NB4 (cell line): ENCODE data around the gene BLOC1S1.

Source experiments
- DNase-seq: peaks from one replicate; pipeline ENCODE4 v3.0.0; 2010; ENCODE audit warnings: low read depth
- H3K4me3 ChIP-seq: one replicate; pipeline ENCODE4 v1.5.1; 2011; ENCODE audit warnings: mild to moderate bottlenecking, low read depth, low read length, moderate library complexity
- CTCF ChIP-seq: IDR thresholded peaks from one replicate; pipeline ENCODE4 v1.5.1; 2012; ENCODE audit warnings: low read depth, low read length
- MAX ChIP-seq: IDR thresholded peaks from 2 replicates; pipeline ENCODE4 v1.6.1; 2011; ENCODE audit warnings: low read depth, low read length
- MYC ChIP-seq: IDR thresholded peaks from 2 replicates; pipeline ENCODE4 v1.6.1; 2011; ENCODE audit warnings: low read depth, low read length
- POLR2A ChIP-seq: IDR thresholded peaks from 2 replicates; pipeline ENCODE4 v1.6.1; 2011; ENCODE audit warnings: mild to moderate bottlenecking; ENCODE audit not compliant: insufficient read length; ENCODE audit errors: extremely low read depth

The BLOC1S1 gene

GRCh38 chr12:55698965-55699364 lies 16.9 kb upstream of the BLOC1S1 start:
- TF ChIP-seq MYC (no peak), POLR2A (no peak), CTCF (no peak), MAX (no peak)
- no peak for DNase-seq
- H3K4me3 ChIP-seq = no peak overlapping the region

- H3K4me3 ChIP-seq = no peak overlapping the region
- TF ChIP-seq MAX = no peak
- TF ChIP-seq CTCF = no peak
- no peak for TF ChIP-seq MYC
- no peak for TF ChIP-seq POLR2A
- DNase-seq = no peak
These were observed 16.3 kb upstream of the BLOC1S1 start for GRCh38 chr12:55699471-55700055.

- no peak overlapping the region for H3K4me3 ChIP-seq
- TF ChIP-seq CTCF (no peak), POLR2A (no peak), MAX (peak; percentile 53; the same call in 1 of the 2 replicates), MYC (no peak)
- peak; percentile 76 for DNase-seq
These were observed 15.4 kb upstream of the BLOC1S1 start for GRCh38 chr12:55700255-55701018.

- no peak for TF ChIP-seq POLR2A
- no peak for TF ChIP-seq MYC
- TF ChIP-seq CTCF = no peak
- TF ChIP-seq MAX = no peak
- no peak overlapping the region for H3K4me3 ChIP-seq
These were observed 13.0 kb upstream of the BLOC1S1 start for GRCh38 chr12:55702861-55703260.

GRCh38 chr12:55703288-55703687 lies 12.6 kb upstream of the BLOC1S1 start:
- no peak overlapping the region for H3K4me3 ChIP-seq
- DNase-seq = no peak
- TF ChIP-seq MYC (no peak), MAX (no peak), POLR2A (no peak), CTCF (no peak)

More at GRCh38 chr12:55702861-55703260, 13.0 kb upstream of the BLOC1S1 start:
- DNase-seq = no peak
